Keratinocyte (primary cell): ENCODE data around the gene POM121L2. TPM values are rescaled to one million over a fixed set of nuclear protein-coding genes. Genes with fewer than 3 reads are reported as not detected.
A peak's percentile ranks its signal among the peaks of the same experiment; 100 is the strongest.

ENCODE experiments used
- DNase-seq: peaks from one replicate; pipeline ENCODE4 v3.0.0-alpha.2; 2011; ENCODE audit warnings: low read depth, missing footprints, low spot score
- FAIRE-seq: peaks from 2 replicates; lab custom pipeline; 2011; peaks lifted over from hg19 to GRCh38; lab: Jason Lieb, UNC
- H2AFZ ChIP-seq: 2 replicates; pipeline ENCODE4 v1.6.0; 2012; ENCODE audit warnings: low read length, control low read depth, inconsistent platforms; ENCODE audit not compliant: control insufficient read depth
- H3K27ac ChIP-seq: 2 replicates; pipeline ENCODE4 v1.5.1; 2011; ENCODE audit warnings: low read length; ENCODE audit not compliant: control insufficient read depth, insufficient read depth
- H3K27me3 ChIP-seq: 3 replicates; pipeline ENCODE4 v1.6.0; 2011; ENCODE audit warnings: low read length; ENCODE audit not compliant: control insufficient read depth, insufficient read depth; ENCODE audit errors: extremely low read depth
- H3K36me3 ChIP-seq, 2 experiments: 2 replicates in 1 of 2; 3 replicates in 1 of 2; pipeline ENCODE4 v1.5.1; 2011; ENCODE audit warnings: low read length in 2 of 2, mild to moderate bottlenecking in 1 of 2; ENCODE audit not compliant: control insufficient read depth in 2 of 2, insufficient read depth in 2 of 2; ENCODE audit errors: extremely low read depth in 1 of 2
- H3K4me1 ChIP-seq: 3 replicates; pipeline ENCODE4 v1.5.1; 2011; ENCODE audit warnings: low read length; ENCODE audit not compliant: control insufficient read depth, insufficient read depth; ENCODE audit errors: extremely low read depth
- H3K4me2 ChIP-seq: 3 replicates; pipeline ENCODE4 v1.6.0; 2011; ENCODE audit warnings: low read depth, low read length; ENCODE audit not compliant: control insufficient read depth, insufficient read depth; ENCODE audit errors: extremely low read depth
- H3K4me3 ChIP-seq, 3 experiments: fragments of 200-600 bp in 1 of 3; sonication (generic) in 1 of 3; 2 replicates in 2 of 3; 3 replicates in 1 of 3; pipeline ENCODE4 v1.5.1; 2011 to 2016; ENCODE audit warnings: low read length in 3 of 3, mild to moderate bottlenecking in 3 of 3, control low read depth in 2 of 3, inconsistent platforms in 1 of 3, low read depth in 1 of 3, mixed read lengths in 1 of 3, mixed run types in 1 of 3, moderate library complexity in 1 of 3; ENCODE audit not compliant: control insufficient read depth in 2 of 3, insufficient read depth in 2 of 3; ENCODE audit errors: extremely low read depth in 1 of 3
- H3K79me2 ChIP-seq: 2 replicates; pipeline ENCODE4 v1.6.0; 2012; ENCODE audit warnings: low read length; ENCODE audit not compliant: control insufficient read depth, insufficient read depth
- H3K9ac ChIP-seq: 3 replicates; pipeline ENCODE4 v1.6.0; 2011; ENCODE audit warnings: low read length; ENCODE audit not compliant: control insufficient read depth, insufficient read depth; ENCODE audit errors: extremely low read depth
- H3K9me1 ChIP-seq: 3 replicates; pipeline ENCODE4 v1.6.0; 2011; ENCODE audit warnings: low read length; ENCODE audit not compliant: control insufficient read depth, insufficient read depth; ENCODE audit errors: extremely low read depth
- H3K9me3 ChIP-seq: 2 replicates; pipeline ENCODE4 v1.5.1; 2012; ENCODE audit warnings: low read depth, low read length; ENCODE audit not compliant: control insufficient read depth
- H4K20me1 ChIP-seq: 3 replicates; pipeline ENCODE4 v1.6.0; 2011; ENCODE audit warnings: low read length; ENCODE audit not compliant: control insufficient read depth, insufficient read depth; ENCODE audit errors: extremely low read depth
- CTCF ChIP-seq, 3 experiments: IDR thresholded peaks in 1 of 3; conservative IDR thresholded peaks in 1 of 3; optimal IDR thresholded peaks in 1 of 3; 2 replicates in 2 of 3; 3 replicates in 1 of 3; pipeline versions ENCODE3 to v1.5.1; 2011; ENCODE audit warnings: low read length in 3 of 3, mild to moderate bottlenecking in 3 of 3, moderate library complexity in 2 of 3, control low read depth in 1 of 3, inconsistent platforms in 1 of 3; ENCODE audit not compliant: insufficient read depth in 2 of 3; ENCODE audit errors: extremely low read depth in 1 of 3
- EZH2 ChIP-seq: IDR thresholded peaks from one replicate; pipeline ENCODE4 v1.6.1; 2012; ENCODE audit warnings: inconsistent platforms, mild to moderate bottlenecking, low read length, moderate library complexity
- dilution Hi-C: fragments of 300-500 bp; cut with MboI; formaldehyde crosslinking; loops from one replicate; pipeline ENCODE4 v1.7.0; 2020; ENCODE audit warnings: low sequenced_read_pairs; ENCODE audit not compliant: extremely low pct_ligation_motif_present
- polyA plus RNA-seq, 5 experiments: library from polyadenylated mRNA; depleted of rRNA in 3 of 5; stranded (reverse) in 3 of 5; stranded (forward) in 1 of 5; unstranded in 1 of 5; fragments of >200 nt; gene quantifications; 1 replicate in 1 of 5; 2 replicates in 3 of 5; 3 replicates in 1 of 5; pipeline versions ENCODE4 v1.2.1 to v1.2.3, GENCODE V29; 2011 to 2012; ENCODE audit warnings: missing spikeins in 2 of 5, low read depth in 1 of 5, low replicate concordance in 1 of 5

The POM121L2 gene
- polyA plus RNA-seq, 1 donor (not counting 4 experiments of a cell fraction or from before 2014, with no cell fraction given) = not detected

DNA sequence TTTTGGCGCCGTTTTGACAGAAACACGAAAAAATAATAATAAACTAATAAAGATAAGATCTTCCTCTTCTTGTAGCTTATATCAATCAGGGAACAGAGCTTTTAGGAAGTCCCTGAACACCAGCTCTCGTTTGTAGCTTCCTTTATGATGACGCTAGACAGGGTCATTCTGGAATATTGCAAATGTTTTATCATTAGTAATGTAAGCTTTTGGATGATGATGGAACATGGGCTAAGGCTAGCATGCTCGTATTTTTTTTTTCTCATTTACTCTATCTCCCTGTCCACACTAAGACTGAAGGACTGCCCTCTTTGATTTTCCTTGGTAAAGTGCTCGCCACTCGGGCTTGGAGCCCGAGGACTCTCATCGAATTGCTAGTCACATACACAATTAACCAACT is 22.1 kb upstream of the POM121L2 start:
- H3K9me1 ChIP-seq = no peaks in the 10 kb centered on the region
- no peaks in the 10 kb centered on the region for H3K9me3 ChIP-seq
- no peak for DNase-seq
- H4K20me1 ChIP-seq = no peaks in the 10 kb centered on the region
- TF ChIP-seq EZH2 = no peak
- no peak for TF ChIP-seq CTCF (optimal IDR thresholded peaks at IDR 0.05 in 1 of 3, IDR thresholded peaks at IDR 0.05 in 1 of 3, conservative IDR thresholded peaks at IDR 0.05 in 1 of 3; ENCODE audit: extremely low read depth in 1 of 3, insufficient read depth in 2 of 3, low read length in 3 of 3)
- peak overlapping the region; percentile 89 for H3K4me2 ChIP-seq
- H3K27ac ChIP-seq = no peak overlapping the region
- H2AFZ ChIP-seq = no peak overlapping the region
- no peaks in the 10 kb centered on the region for H3K79me2 ChIP-seq
- no peak for FAIRE-seq
- dilution Hi-C loops = no loop called here
- no peak overlapping the region for H3K9ac ChIP-seq
- peak overlapping the region in 2 of 3 experiments; percentile 81 to 91 for H3K4me3 ChIP-seq
- no peaks in the 10 kb centered on the region for H3K27me3 ChIP-seq
- no peaks in the 10 kb centered on the region for H3K36me3 ChIP-seq
- H3K4me1 ChIP-seq = peaks cover 4% of the 10 kb centered on the region

DNA sequence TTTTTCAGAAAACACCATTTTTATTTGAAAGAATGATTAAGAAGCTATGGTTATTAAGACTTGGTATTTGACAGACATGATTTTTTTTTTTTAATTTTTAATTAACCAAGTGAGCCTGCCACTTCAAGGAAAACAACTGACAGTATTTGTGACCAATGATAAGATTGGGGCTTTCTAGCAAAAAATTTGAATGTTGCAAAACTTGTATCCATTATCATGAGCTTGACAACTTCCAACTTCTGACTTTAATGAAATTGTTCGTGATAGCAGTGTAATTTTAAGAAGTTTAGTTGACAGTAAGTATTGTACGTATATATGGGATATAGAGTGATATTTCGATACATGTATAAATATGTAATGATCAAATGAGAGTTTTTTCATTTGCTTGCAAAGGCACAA is 21.6 kb upstream of the POM121L2 start:
- no peaks in the 10 kb centered on the region for H3K9me3 ChIP-seq
- peak overlapping the region; percentile 96 for H2AFZ ChIP-seq
- H3K4me3 ChIP-seq = peak overlapping the region; percentile 38 to 91 (median 81)
- H3K27me3 ChIP-seq = no peaks in the 10 kb centered on the region
- no peak for TF ChIP-seq CTCF (optimal IDR thresholded peaks at IDR 0.05 in 1 of 3, IDR thresholded peaks at IDR 0.05 in 1 of 3, conservative IDR thresholded peaks at IDR 0.05 in 1 of 3; ENCODE audit: extremely low read depth in 1 of 3, insufficient read depth in 2 of 3, low read length in 3 of 3)
- no peak for TF ChIP-seq EZH2
- H3K4me2 ChIP-seq = peak overlapping the region; percentile 89
- no peaks in the 10 kb centered on the region for H4K20me1 ChIP-seq
- peak overlapping the region; percentile 50 for H3K9ac ChIP-seq
- H3K36me3 ChIP-seq = no peaks in the 10 kb centered on the region
- DNase-seq = no peak
- H3K79me2 ChIP-seq = no peaks in the 10 kb centered on the region
- dilution Hi-C loops = no loop called here
- no peaks in the 10 kb centered on the region for H3K9me1 ChIP-seq
- no peak for FAIRE-seq
- H3K4me1 ChIP-seq = peaks cover 4% of the 10 kb centered on the region
- H3K27ac ChIP-seq = no peak overlapping the region
